Measurements from ENCODE around the gene GPC5. TPM values are rescaled to one million over a fixed set of nuclear protein-coding genes. Genes with fewer than 3 reads are reported as not detected.

Gene GPC5
- total and polyA plus RNA-seq, 2 of the 13 experiments (the other 11 are each of a cell fraction or from before 2014, with no cell fraction given), result 0.02 to 0.07 TPM

- Histone ChIP-seq H3K36me3 (replicated peaks in 1 of 2; ENCODE audit: control insufficient read depth in 1 of 2, insufficient read depth in 2 of 2, low read length in 2 of 2) (no peaks in the 10 kb centered on the region), H3K4me1 (ENCODE audit: insufficient read depth, low read length) (no peaks in the 10 kb centered on the region), H2AFZ (ENCODE audit: low read length) (no peak overlapping the region), H3K4me2 (ENCODE audit: low read depth, low read length) (no peak overlapping the region), H3K27me3 (ENCODE audit: control insufficient read depth in 1 of 2, insufficient read depth in 2 of 2, low read length in 2 of 2) (no peaks in the 10 kb centered on the region), H4K20me1 (ENCODE audit: insufficient read depth, low read length) (no peaks in the 10 kb centered on the region), H3K79me2 (ENCODE audit: insufficient read depth, low read length) (no peaks in the 10 kb centered on the region), H3K4me3 (replicated peaks in 1 of 3; ENCODE audit: insufficient read depth in 1 of 3, low read depth in 2 of 3, low read length in 3 of 3) (no peak overlapping the region), H3K9ac (ENCODE audit: insufficient read depth, low read depth, low read length) (no peak overlapping the region), H3K9me3 (ENCODE audit: low read length) (no peaks in the 10 kb centered on the region), H3K27ac (ENCODE audit: extremely low read length, insufficient read depth, low read length) (no peak overlapping the region)
- FAIRE-seq, result no peak
- CTCF ChIA-PET (ENCODE audit: low intra/inter-chr PET ratio, low total read pairs), result no interaction called here
- no peak for ATAC-seq
- in situ Hi-C loops (cut with HindIII; ENCODE audit: extremely low pct_ligation_motif_present, low pct_unique_long_range_greater_than_20kb), result no loop called here
- peak; percentile 42; the same call in 1 of the 2 replicates for TF ChIP-seq MAFF (IDR thresholded peaks at IDR 0.05; ENCODE audit: low read depth, low read length)
- TF ChIP-seq ZNF547 (CRISPR knock-in tag; IDR thresholded peaks at IDR 0.05), result no peak
- TF ChIP-seq ZNF552 (CRISPR knock-in tag; IDR thresholded peaks at IDR 0.05; ENCODE audit: borderline replicate concordance), result no peak
- TF ChIP-seq HMG20B (CRISPR knock-in tag; conservative IDR thresholded peaks at IDR 0.05), result no peak
- TF ChIP-seq TBL1XR1 (IDR thresholded peaks at IDR 0.05; ENCODE audit: borderline replicate concordance, low read length, partially characterized antibody), result no peak
- TF ChIP-seq MAFK (conservative IDR thresholded peaks at IDR 0.05 in 1 of 2, IDR thresholded peaks at IDR 0.05 in 1 of 2; ENCODE audit: low read length in 2 of 2), result peak; percentile 26 to 46; a peak in 3 of 4 replicates
- intact Hi-C loops (cut with micrococcal nuclease; ENCODE audit: unreplicated experiment), result no loop called here
- POLR2A ChIA-PET, result no interaction called here
- 0% methylated on average over 2 of the region's 2 CpGs for WGBS (ENCODE audit: low lambda C conversion rate)
- DNase-seq (ENCODE audit: low spot score), result no peak
- BruUV-seq (replicated peaks), result no TSS peak
These were observed 915.0 kb downstream of the GPC5 start for GRCh38 chr13:92313382-92313781.

GRCh38 chr13:92315265-92315664 lies 916.8 kb downstream of the GPC5 start:
- in situ Hi-C loops (cut with HindIII; ENCODE audit: extremely low pct_ligation_motif_present, low pct_unique_long_range_greater_than_20kb) (no loop called here), intact Hi-C loops (cut with micrococcal nuclease; ENCODE audit: unreplicated experiment) (no loop called here)
- FAIRE-seq, result no peak
- ATAC-seq, result no peak
- H3K9ac ChIP-seq (ENCODE audit: insufficient read depth, low read depth, low read length), result no peak overlapping the region
- no peaks in the 10 kb centered on the region for H3K36me3 ChIP-seq (replicated peaks in 1 of 2; ENCODE audit: control insufficient read depth in 1 of 2, insufficient read depth in 2 of 2, low read length in 2 of 2)
- H4K20me1 ChIP-seq (ENCODE audit: insufficient read depth, low read length), result no peaks in the 10 kb centered on the region
- ChIA-PET POLR2A (no interaction called here), CTCF (ENCODE audit: low intra/inter-chr PET ratio, low total read pairs) (no interaction called here)
- H3K27ac ChIP-seq (ENCODE audit: extremely low read length, insufficient read depth, low read length), result no peak overlapping the region
- no peaks in the 10 kb centered on the region for H3K79me2 ChIP-seq (ENCODE audit: insufficient read depth, low read length)
- H3K4me3 ChIP-seq (replicated peaks in 1 of 3; ENCODE audit: insufficient read depth in 1 of 3, low read depth in 2 of 3, low read length in 3 of 3), result no peak overlapping the region
- H2AFZ ChIP-seq (ENCODE audit: low read length), result no peak overlapping the region
- no peak for TF ChIP-seq SSRP1 (CRISPR knock-in tag; IDR thresholded peaks at IDR 0.05)
- DNase-seq (ENCODE audit: low spot score), result no peak
- no peak overlapping the region for H3K4me2 ChIP-seq (ENCODE audit: low read depth, low read length)
- H3K27me3 ChIP-seq (ENCODE audit: control insufficient read depth in 1 of 2, insufficient read depth in 2 of 2, low read length in 2 of 2), result no peaks in the 10 kb centered on the region
- no TSS peak for BruUV-seq (replicated peaks)
- no peaks in the 10 kb centered on the region for H3K9me3 ChIP-seq (ENCODE audit: low read length)
- no peaks in the 10 kb centered on the region for H3K4me1 ChIP-seq (ENCODE audit: insufficient read depth, low read length)
- 6% methylated on average over 2 of the region's 2 CpGs for WGBS (ENCODE audit: low lambda C conversion rate)

Data from HepG2 (cell line).